H1 (cell line): Measurements from ENCODE around the gene RASSF5. TPM values are rescaled to one million over a fixed set of nuclear protein-coding genes. Genes with fewer than 3 reads are reported as not detected.

Experiments used
- CTCF ChIA-PET: fragments of 300-600 bp; sonication (Branson Sonifier 250); formaldehyde crosslinking; loops from one replicate; lab custom pipeline; 2021; ENCODE audit not compliant: partially characterized antibody; lab: Charles Lee
- POLR2A ChIA-PET: fragments of 300-600 bp; sonication (Branson Sonifier 250); formaldehyde crosslinking; loops from one replicate; lab custom pipeline; 2021; ENCODE audit warnings: inconsistent platforms; ENCODE audit not compliant: partially characterized antibody; lab: Charles Lee
- DNase-seq, 2 experiments: peaks; one replicate each; pipeline versions ENCODE4 v3.0.0 to v3.0.0-alpha.2; 2010 to 2022; ENCODE audit warnings: low spot score in 2 of 2, low read depth in 1 of 2, mixed read lengths in 1 of 2
- FAIRE-seq: peaks from 2 replicates; lab custom pipeline; 2011; peaks lifted over from hg19 to GRCh38; lab: Jason Lieb, UNC
- H2AFZ ChIP-seq: 2 replicates; pipeline ENCODE4 v1.8.1; 2012; ENCODE audit warnings: low read length, inconsistent platforms
- H2AK5ac ChIP-seq: 2 replicates; pipeline ENCODE4 v1.6.1; 2013; ENCODE audit warnings: low read depth, low read length
- H2BK120ac ChIP-seq: replicated peaks from 2 replicates; pipeline ENCODE3; 2013; ENCODE audit warnings: low read depth, low read length, inconsistent platforms
- H2BK12ac ChIP-seq: 2 replicates; pipeline ENCODE4 v1.6.1; 2013; ENCODE audit warnings: low read depth, low read length
- H2BK15ac ChIP-seq: 2 replicates; pipeline ENCODE4 v1.6.1; 2013; ENCODE audit warnings: low read length
- H2BK20ac ChIP-seq: 2 replicates; pipeline ENCODE4 v1.6.1; 2013; ENCODE audit warnings: low read length
- H2BK5ac ChIP-seq: 2 replicates; pipeline ENCODE4 v1.6.1; 2013; ENCODE audit warnings: low read depth, low read length
- H3K14ac ChIP-seq: 2 replicates; pipeline ENCODE4 v1.6.1; 2013; ENCODE audit warnings: inconsistent platforms; ENCODE audit not compliant: insufficient read length
- H3K18ac ChIP-seq: 2 replicates; pipeline ENCODE4 v1.6.1; 2013; ENCODE audit warnings: low read length; ENCODE audit errors: extremely low read depth
- H3K23ac ChIP-seq: 2 replicates; pipeline ENCODE4 v1.6.1; 2013; ENCODE audit warnings: inconsistent platforms; ENCODE audit not compliant: insufficient read length
- H3K23me2 ChIP-seq: 2 replicates; pipeline ENCODE4 v1.6.1; 2013; ENCODE audit warnings: low read depth, low read length
- H3K27ac ChIP-seq: 2 replicates; pipeline ENCODE4 v1.6.1; 2011; ENCODE audit warnings: low read depth, low read length, inconsistent platforms
- H3K27me3 ChIP-seq, 4 experiments: replicated peaks in 1 of 4; 1 replicate in 1 of 4; 2 replicates in 3 of 4; pipeline versions ENCODE4 v1.6.1 to v1.8.1; 2011 to 2013; ENCODE audit warnings: low read length in 3 of 4, mild to moderate bottlenecking in 3 of 4, inconsistent platforms in 2 of 4, mixed read lengths in 2 of 4, moderate library complexity in 1 of 4; ENCODE audit not compliant: control insufficient read depth in 3 of 4, insufficient read depth in 3 of 4; ENCODE audit errors: extremely low read depth in 1 of 4
- H3K36me3 ChIP-seq, 4 experiments: 2 replicates each; pipeline versions ENCODE4 v1.6.1 to v1.8.1; 2011 to 2013; ENCODE audit warnings: mild to moderate bottlenecking in 4 of 4, low read length in 3 of 4, moderate library complexity in 2 of 4, control low read depth in 1 of 4, inconsistent platforms in 1 of 4; ENCODE audit not compliant: insufficient read depth in 4 of 4, control insufficient read depth in 2 of 4
- H3K4ac ChIP-seq: replicated peaks from 2 replicates; pipeline ENCODE3; 2013; ENCODE audit warnings: low read length, low read depth, mixed read lengths, inconsistent platforms; ENCODE audit not compliant: insufficient read length
- H3K4me1 ChIP-seq, 4 experiments: replicated peaks in 1 of 4; 1 replicate in 1 of 4; 2 replicates in 3 of 4; pipeline versions ENCODE4 v1.6.1 to v1.8.1; 2011 to 2013; ENCODE audit warnings: low read length in 3 of 4, inconsistent platforms in 2 of 4, mixed read lengths in 1 of 4; ENCODE audit not compliant: insufficient read depth in 4 of 4, control insufficient read depth in 3 of 4
- H3K4me2 ChIP-seq, 2 experiments: 2 replicates each; pipeline versions ENCODE4 v1.6.1 to v1.8.1; 2011 to 2013; ENCODE audit warnings: low read depth in 2 of 2, low read length in 2 of 2, control low read depth in 1 of 2, inconsistent platforms in 1 of 2, mild to moderate bottlenecking in 1 of 2; ENCODE audit not compliant: insufficient read depth in 1 of 2
- H3K4me3 ChIP-seq, 4 experiments: fragments of 200-600, 300-600 bp in 1 of 4; sonication (generic), shearing (Covaris generic), sonication (Bioruptor Twin) in 1 of 4; 2 replicates each; pipeline versions ENCODE4 v1.5.1 to v1.8.1; 2011 to 2016; ENCODE audit warnings: low read length in 4 of 4, low read depth in 3 of 4, control low read depth in 2 of 4, inconsistent platforms in 2 of 4, mild to moderate bottlenecking in 2 of 4, mixed read lengths in 1 of 4, moderate library complexity in 1 of 4; ENCODE audit not compliant: insufficient read depth in 2 of 4; ENCODE audit errors: extremely low read depth in 1 of 4
- H3K56ac ChIP-seq: replicated peaks from 2 replicates; pipeline ENCODE3; 2013; ENCODE audit warnings: low read depth, mild to moderate bottlenecking, mixed read lengths, low read length, inconsistent platforms; ENCODE audit not compliant: insufficient read length
- H3K79me1 ChIP-seq: 2 replicates; pipeline ENCODE4 v1.6.1; 2013; ENCODE audit warnings: low read depth, low read length, control low read depth
- H3K79me2 ChIP-seq, 2 experiments: 2 replicates each; pipeline versions ENCODE4 v1.6.1 to v1.8.1; 2012 to 2013; ENCODE audit warnings: low read length in 2 of 2, mild to moderate bottlenecking in 2 of 2, inconsistent platforms in 1 of 2; ENCODE audit not compliant: insufficient read depth in 2 of 2, control insufficient read depth in 1 of 2
- H3K9ac ChIP-seq, 4 experiments: replicated peaks in 1 of 4; 1 replicate in 1 of 4; 2 replicates in 3 of 4; pipeline versions ENCODE4 v1.6.1 to v1.8.1; 2011 to 2013; ENCODE audit warnings: low read depth in 3 of 4, low read length in 3 of 4, control low read depth in 2 of 4, mild to moderate bottlenecking in 2 of 4, moderate library complexity in 2 of 4, inconsistent platforms in 1 of 4; ENCODE audit errors: extremely low read depth in 1 of 4
- H3K9me3 ChIP-seq, 2 experiments: 2 replicates each; pipeline versions ENCODE4 v1.6.1 to v1.8.1; 2012 to 2013; ENCODE audit warnings: mild to moderate bottlenecking in 2 of 2, moderate library complexity in 2 of 2, control low read depth in 1 of 2, inconsistent platforms in 1 of 2, low read depth in 1 of 2, low read length in 1 of 2, mixed read lengths in 1 of 2; ENCODE audit not compliant: insufficient read depth in 2 of 2
- H4K20me1 ChIP-seq, 2 experiments: replicated peaks in 1 of 2; 2 replicates each; pipeline versions ENCODE3 to v1.8.1; 2011 to 2013; ENCODE audit warnings: inconsistent platforms in 2 of 2, low read length in 2 of 2, mild to moderate bottlenecking in 1 of 2; ENCODE audit not compliant: insufficient read depth in 2 of 2, control insufficient read depth in 1 of 2
- H4K5ac ChIP-seq: 2 replicates; pipeline ENCODE4 v1.6.1; 2013; ENCODE audit warnings: low read length, low read depth, mixed read lengths, inconsistent platforms; ENCODE audit not compliant: insufficient read length
- H4K8ac ChIP-seq: 2 replicates; pipeline ENCODE4 v1.8.0; 2013; ENCODE audit warnings: mild to moderate bottlenecking, moderate library complexity, low read length, inconsistent platforms; ENCODE audit not compliant: insufficient read depth; ENCODE audit errors: extremely low read depth
- H4K91ac ChIP-seq: replicated peaks from 2 replicates; pipeline ENCODE3; 2013; ENCODE audit warnings: low read length, mixed read lengths, inconsistent platforms; ENCODE audit not compliant: insufficient read length
- CTCF ChIP-seq, 3 experiments: IDR thresholded peaks; 1 replicate in 2 of 3; 2 replicates in 1 of 3; pipeline versions ENCODE4 v1.5.1 to v1.6.1; 2011; ENCODE audit warnings: low read length in 3 of 3, mild to moderate bottlenecking in 3 of 3, inconsistent platforms in 2 of 3, low read depth in 1 of 3, moderate library complexity in 1 of 3; ENCODE audit not compliant: insufficient read depth in 1 of 3; ENCODE audit errors: control extremely low read depth in 1 of 3
- GABPA ChIP-seq: IDR thresholded peaks from 2 replicates; pipeline ENCODE4 v1.6.1; 2011; ENCODE audit warnings: mild to moderate bottlenecking, low read length, moderate library complexity, borderline replicate concordance; ENCODE audit not compliant: insufficient read depth
- NANOG ChIP-seq: IDR thresholded peaks from 2 replicates; pipeline ENCODE4 v1.6.1; 2011; ENCODE audit warnings: low read length, low read depth, mild to moderate bottlenecking, inconsistent platforms; ENCODE audit not compliant: insufficient read depth, poor library complexity, severe bottlenecking
- RAD21 ChIP-seq, 2 experiments: IDR thresholded peaks in 1 of 2; conservative IDR thresholded peaks in 1 of 2; 2 replicates each; pipeline ENCODE4 v1.6.1; 2011; ENCODE audit warnings: low read depth in 2 of 2, low read length in 2 of 2, improper control_type of control experiment in 1 of 2, inconsistent platforms in 1 of 2, mild to moderate bottlenecking in 1 of 2, moderate library complexity in 1 of 2
- RBBP5 ChIP-seq: IDR thresholded peaks from 2 replicates; pipeline ENCODE4 v1.7.1; 2012; ENCODE audit warnings: low read depth, mild to moderate bottlenecking, inconsistent platforms, low read length, moderate library complexity, borderline replicate concordance
- RFX5 ChIP-seq: IDR thresholded peaks from 2 replicates; pipeline ENCODE4 v1.6.1; 2011; ENCODE audit warnings: low read depth, low read length, improper control_type of control experiment, borderline replicate concordance
- TAF1 ChIP-seq: IDR thresholded peaks from 2 replicates; pipeline ENCODE4 v1.6.1; 2011; ENCODE audit warnings: mild to moderate bottlenecking, low read depth, low read length
- YY1 ChIP-seq: IDR thresholded peaks from 2 replicates; pipeline ENCODE4 v1.6.1; 2011; ENCODE audit warnings: low read depth, mild to moderate bottlenecking, low read length
- WGBS, 2 experiments: shearing (Covaris generic) in 1 of 2; methylation state at CpG; one replicate each; pipeline versions ENCODE4 v1.1.6 to v1.1.7; 2013 to 2015; ENCODE audit warnings: low lambda C conversion rate in 2 of 2, mixed read lengths in 2 of 2, inconsistent platforms in 1 of 2, low coverage in 1 of 2, missing lambda C conversion rate in 1 of 2; ENCODE audit not compliant: insufficient replicate concordance in 2 of 2, insufficient coverage in 1 of 2, insufficient read length in 1 of 2; ENCODE audit errors: extremely low coverage in 1 of 2, missing lambda C conversion rate in 1 of 2; 5-methylcytosine and 5-hydroxymethylcytosine counted together
- polyA plus RNA-seq, 7 experiments: library from polyadenylated mRNA; depleted of rRNA in 3 of 7; stranded (reverse) in 5 of 7; unstranded in 2 of 7; fragments of >200 nt in 5 of 7; fragments of 200-250 nt in 2 of 7; gene quantifications; 1 replicate in 5 of 7; 2 replicates in 1 of 7; 4 replicates in 1 of 7; pipeline versions ENCODE4 v1.2.1 to v1.2.3, GENCODE V29; 2011 to 2013; ENCODE audit warnings: missing spikeins in 2 of 7, mixed read lengths in 2 of 7
- total RNA-seq: library from RNA; stranded (reverse); fragmentation: NEBNext Ultra II Directional; extraction: Animal tissue kit (Norgen Biotek cat#: 25700); gene quantifications from 2 replicates; pipeline ENCODE4 v1.2.1, GENCODE V29; 2021

RASSF5 gene
- total and polyA plus RNA-seq, 2 of the 8 experiments (the other 6 are each of a cell fraction or from before 2014, with no cell fraction given): 0.82 to 1.8 TPM

GRCh38 chr1:206489980-206490770, 17.2 kb upstream of the RASSF5 start:
- H3K56ac ChIP-seq: no peak overlapping the region
- WGBS, 2 experiments: 69% methylated on average over 22 of the region's 22 CpGs; no CpG with 5 or more reads in 1 of the 2 experiments
- DNase-seq (peak; percentile 56 to 97), FAIRE-seq (no peak)
- no peak overlapping the region for H2BK15ac ChIP-seq
- CTCF ChIA-PET: interaction anchor here (0.6 to 8.1 kb wide), 47 partner anchors 9 to 714 kb away, joined by 3 to 239 read pairs (median 6); partner anchors contain the start of genes IKBKE and RASSF5
- H2AK5ac ChIP-seq: no peak overlapping the region
- H3K9ac ChIP-seq: no peak overlapping the region
- no peaks in the 10 kb centered on the region for H3K79me1 ChIP-seq
- H4K91ac ChIP-seq: no peak overlapping the region
- POLR2A ChIA-PET: interaction anchor here (0.9 to 3.5 kb wide), 4 partner anchors 8 to 17 kb away, joined by 3 to 15 read pairs (median 4); partner anchors contain the start of gene RASSF5
- no peak overlapping the region for H2BK12ac ChIP-seq
- no peak overlapping the region for H3K18ac ChIP-seq
- H3K4me2 ChIP-seq: no peak overlapping the region
- no peak overlapping the region for H3K23ac ChIP-seq
- no peak overlapping the region for H4K5ac ChIP-seq
- H2BK120ac ChIP-seq: no peak overlapping the region
- H3K79me2 ChIP-seq: no peaks in the 10 kb centered on the region
- H3K27ac ChIP-seq: no peak overlapping the region
- peak overlapping the region; percentile 82; the same call in 1 of the 2 replicates for H4K8ac ChIP-seq
- H3K27me3 ChIP-seq: no peaks in the 10 kb centered on the region
- no peak overlapping the region for H3K4me3 ChIP-seq
- no peak overlapping the region; the same call in 1 of the 2 replicates for H2BK5ac ChIP-seq
- H2AFZ ChIP-seq: no peak overlapping the region
- no peak overlapping the region for H3K14ac ChIP-seq
- peaks cover 0 to 4% (median 2%) of the 10 kb centered on the region in 4 experiments; a peak in 2 of 8 replicates for H3K36me3 ChIP-seq
- H3K23me2 ChIP-seq: no peaks in the 10 kb centered on the region
- H3K4ac ChIP-seq: no peak overlapping the region
- H2BK20ac ChIP-seq: no peak overlapping the region
- H3K9me3 ChIP-seq: no peaks in the 10 kb centered on the region
- H4K20me1 ChIP-seq: peaks cover 0 to 2% of the 10 kb centered on the region in 2 experiments
- no peaks in the 10 kb centered on the region for H3K4me1 ChIP-seq
- TF ChIP-seq NANOG (peak; percentile 11), RBBP5 (no peak), CTCF (IDR thresholded peaks at IDR 0.05; ENCODE audit: control extremely low read depth in 1 of 3, insufficient read depth in 1 of 3, low read depth in 1 of 3, low read length in 3 of 3) (peak; percentile 96 to 99 (median 98)), GABPA (peak; percentile 56; the same call in 1 of the 2 replicates), TAF1 (0 out of 2 replicates have a peak, but pooled peaks have one; percentile 22), RFX5 (no peak), RAD21 (IDR thresholded peaks at IDR 0.05 in 1 of 2, conservative IDR thresholded peaks at IDR 0.05 in 1 of 2; ENCODE audit: low read depth in 2 of 2, low read length in 2 of 2) (peak; percentile 95 to 97), YY1 (peak; percentile 80)
